Esophagus muscularis mucosa (tissue), 3 donors: ENCODE results near the gene KRTAP10-7.

Source experiments
- CTCF ChIP-seq, 3 experiments: fragments of 200-600 bp in 2 of 3; fragments of 450-650 bp in 1 of 3; sonication (generic) in 2 of 3; IDR thresholded peaks; one replicate each; pipeline ENCODE4 v1.5.1; 2017 to 2019; ENCODE audit warnings: antibody characterized with exemption in 3 of 3, mild to moderate bottlenecking in 2 of 3, moderate library complexity in 1 of 3
- POLR2A ChIP-seq: fragments of 450-650 bp; IDR thresholded peaks from one replicate; pipeline ENCODE4 v1.6.1; 2017; ENCODE audit warnings: antibody characterized with exemption, moderate library complexity, mild to moderate bottlenecking, low read depth
- POLR2AphosphoS5 ChIP-seq, 2 donors: sonication (generic); formaldehyde crosslinking; IDR thresholded peaks; one replicate each; pipeline ENCODE4 v1.6.1; 2017; ENCODE audit warnings: antibody characterized with exemption in 2 of 2

GRCh38 chr21:44592446-44593311, 7.7 kb upstream of the KRTAP10-7 start, which contains the start of gene KRTAP10-6:
- TF ChIP-seq POLR2A (no peak), CTCF (IDR thresholded peaks at IDR 0.05) (no peak), POLR2AphosphoS5 (IDR thresholded peaks at IDR 0.05) (no peak)
